ENCODE measurements around the gene FIBCD1. TPM values are rescaled to one million over a fixed set of nuclear protein-coding genes. Genes with fewer than 3 reads are reported as not detected.

The FIBCD1 gene
- total and polyA plus RNA-seq, 11 donors: 0.24 to 3.9 (median 1.3) TPM; not detected in 2

DNA sequence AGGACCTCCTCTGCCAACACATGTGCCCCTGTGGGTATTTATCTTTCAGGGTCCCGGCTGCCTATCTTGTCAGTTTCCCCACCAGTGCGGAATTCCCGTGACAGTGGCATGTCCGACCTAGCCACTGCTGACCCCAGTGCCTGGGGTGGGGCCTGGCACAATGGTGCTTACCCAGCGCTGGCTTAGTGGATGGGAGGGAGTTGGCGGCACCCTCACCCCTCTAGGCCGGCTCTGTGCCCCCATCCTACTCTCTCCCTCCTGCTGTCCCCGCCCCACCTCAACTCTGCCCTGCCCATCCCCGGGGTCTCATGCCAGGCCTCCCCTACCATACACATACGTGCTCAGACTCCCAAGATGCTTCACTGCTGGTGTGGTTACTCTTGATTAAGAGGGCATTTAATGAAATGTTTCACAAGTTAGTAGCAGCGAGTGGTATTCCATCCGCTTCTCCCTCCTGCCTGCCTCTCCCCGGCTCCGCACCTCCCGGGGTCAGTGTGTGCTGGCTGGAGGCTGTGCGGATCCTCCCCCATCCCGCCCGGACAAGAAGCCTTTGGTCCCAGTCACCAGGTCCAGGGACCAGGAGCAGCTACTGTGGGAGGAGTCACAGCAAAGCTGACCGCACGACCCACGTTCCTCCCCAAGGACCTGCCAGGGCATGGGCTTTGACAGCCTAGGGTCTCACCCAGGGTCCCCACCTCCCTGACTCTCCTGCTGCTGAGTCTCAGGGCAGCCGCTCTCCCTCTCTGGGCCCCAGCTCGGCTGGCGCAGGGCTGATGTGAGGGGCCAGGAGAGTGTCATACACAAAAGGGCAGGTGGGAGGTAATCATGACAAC is 32.9 kb downstream of the FIBCD1 start:
- 75 to 82% (median 79%) methylated on average over 21 to 24 of the region's 24 CpGs for WGBS, 4 donors
- TF ChIP-seq, protein P1, sequence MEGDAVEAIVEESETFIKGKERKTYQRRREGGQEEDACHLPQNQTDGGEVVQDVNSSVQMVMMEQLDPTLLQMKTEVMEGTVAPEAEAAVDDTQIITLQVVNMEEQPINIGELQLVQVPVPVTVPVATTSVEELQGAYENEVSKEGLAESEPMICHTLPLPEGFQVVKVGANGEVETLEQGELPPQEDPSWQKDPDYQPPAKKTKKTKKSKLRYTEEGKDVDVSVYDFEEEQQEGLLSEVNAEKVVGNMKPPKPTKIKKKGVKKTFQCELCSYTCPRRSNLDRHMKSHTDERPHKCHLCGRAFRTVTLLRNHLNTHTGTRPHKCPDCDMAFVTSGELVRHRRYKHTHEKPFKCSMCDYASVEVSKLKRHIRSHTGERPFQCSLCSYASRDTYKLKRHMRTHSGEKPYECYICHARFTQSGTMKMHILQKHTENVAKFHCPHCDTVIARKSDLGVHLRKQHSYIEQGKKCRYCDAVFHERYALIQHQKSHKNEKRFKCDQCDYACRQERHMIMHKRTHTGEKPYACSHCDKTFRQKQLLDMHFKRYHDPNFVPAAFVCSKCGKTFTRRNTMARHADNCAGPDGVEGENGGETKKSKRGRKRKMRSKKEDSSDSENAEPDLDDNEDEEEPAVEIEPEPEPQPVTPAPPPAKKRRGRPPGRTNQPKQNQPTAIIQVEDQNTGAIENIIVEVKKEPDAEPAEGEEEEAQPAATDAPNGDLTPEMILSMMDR (IDR thresholded peaks at IDR 0.05): no peak
- TF ChIP-seq POLR2A (IDR thresholded peaks at IDR 0.05): no peak
- Histone ChIP-seq H3K9me3 (no peaks in the 10 kb centered on the region), H3K4me3 (no peak overlapping the region), H3K27me3 (peaks cover 0 to 32% (median 0%) of the 10 kb centered on the region in 9 donors), H3K27ac (no peak overlapping the region), H3K4me1 (no peaks in the 10 kb centered on the region), H3K36me3 (no peaks in the 10 kb centered on the region)
- intact Hi-C loops (cut with DNase I): no loop called here
- DNase-seq: no peak
- no peak for ATAC-seq

DNA sequence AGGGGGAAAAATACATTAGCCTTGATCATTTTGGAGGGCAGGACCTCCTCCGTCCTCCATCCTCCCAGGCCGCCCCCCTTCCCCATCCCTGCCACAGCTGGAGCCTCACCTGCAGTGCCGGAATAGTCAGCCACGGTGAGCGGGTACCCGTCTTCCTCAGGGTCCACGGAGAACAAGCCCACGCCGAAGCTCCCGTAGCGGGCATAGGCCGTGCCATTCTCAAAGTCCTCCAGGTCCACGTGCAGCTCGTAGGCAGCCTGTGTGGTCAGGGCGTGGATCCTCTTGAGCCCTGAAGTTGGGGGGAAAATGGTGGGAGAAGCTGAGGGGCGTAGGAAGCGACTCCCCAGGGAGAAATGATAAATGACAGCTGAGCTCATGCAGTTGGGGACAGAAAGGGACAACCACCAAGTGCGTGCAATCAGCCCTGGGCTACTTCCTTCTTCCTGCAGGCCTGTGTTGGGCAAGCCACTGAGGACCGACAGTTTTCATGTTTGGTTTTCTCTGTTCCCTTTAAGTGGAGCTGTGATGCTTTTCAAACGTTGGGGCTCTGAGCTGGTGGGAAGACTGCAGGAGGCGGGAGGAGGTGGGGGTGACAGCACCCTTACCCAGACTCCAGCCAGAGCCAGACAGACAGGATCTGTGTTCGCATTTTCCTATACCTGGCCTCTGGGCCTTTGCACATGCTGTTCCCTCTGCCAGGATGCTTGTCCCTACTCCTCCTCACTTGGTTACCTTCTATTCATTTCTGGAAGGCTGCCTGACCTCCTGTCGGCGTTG is 33.7 kb downstream of the FIBCD1 start:
- intact Hi-C loops (cut with DNase I): no loop called here
- ATAC-seq: no peak
- H3K27ac ChIP-seq: no peak overlapping the region
- no peaks in the 10 kb centered on the region for H3K4me1 ChIP-seq
- no peak overlapping the region for H3K4me3 ChIP-seq
- H3K27me3 ChIP-seq: peaks cover 0 to 32% (median 0%) of the 10 kb centered on the region in 9 donors
- TF ChIP-seq, protein P1 (IDR thresholded peaks at IDR 0.05): no peak
- TF ChIP-seq POLR2A (IDR thresholded peaks at IDR 0.05): no peak
- no peaks in the 10 kb centered on the region for H3K36me3 ChIP-seq
- WGBS, 4 donors: 88 to 92% (median 90%) methylated on average over 24 of the region's 24 CpGs
- no peaks in the 10 kb centered on the region for H3K9me3 ChIP-seq
- DNase-seq: no peak

DNA sequence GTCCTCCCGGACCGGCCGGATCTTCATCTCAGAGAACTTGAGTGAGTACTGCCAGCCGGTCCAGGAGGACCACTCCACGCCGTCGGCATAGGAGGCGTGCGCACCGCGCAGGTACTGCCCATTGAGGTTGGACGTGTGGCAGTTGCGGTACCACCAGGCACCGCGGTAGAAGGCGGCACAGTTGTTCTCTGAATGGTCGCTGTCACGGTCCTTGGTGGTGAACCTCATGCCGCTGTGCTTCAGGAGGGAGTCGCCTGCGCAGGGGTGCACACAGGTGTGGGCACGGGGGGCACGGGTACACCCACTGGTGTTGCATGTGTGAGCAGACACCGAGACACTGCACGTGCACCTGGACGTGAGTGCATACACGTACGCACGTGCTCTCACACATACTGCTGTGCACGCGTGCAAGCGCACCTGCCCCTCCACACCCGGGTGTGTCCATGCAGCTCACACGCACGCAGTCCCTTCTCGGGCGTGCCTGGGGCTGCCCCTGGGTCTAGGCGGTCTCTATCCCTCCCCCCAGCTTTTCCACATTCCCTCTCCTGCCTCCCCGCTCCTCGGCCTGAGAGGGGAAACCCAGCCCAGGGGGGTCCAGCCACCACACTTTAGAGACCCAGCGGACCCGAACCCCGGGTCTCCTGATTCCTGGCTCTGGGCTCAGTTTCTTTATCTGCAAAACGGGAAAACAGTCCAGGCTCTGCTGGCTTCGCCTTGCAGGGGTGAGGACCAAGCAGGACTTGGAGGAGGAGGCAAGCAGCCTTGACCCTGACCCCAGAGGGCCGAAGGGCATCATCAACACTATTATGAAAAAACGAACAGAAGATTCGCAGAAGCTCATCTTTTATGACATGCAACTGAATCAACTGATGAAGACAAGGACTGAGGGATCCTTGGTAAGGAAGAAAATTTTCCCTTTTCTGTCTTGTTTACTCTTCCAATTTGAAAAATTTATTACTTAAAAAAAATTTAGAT is 34.7 kb downstream of the FIBCD1 start:
- Histone ChIP-seq H3K9me3 (no peaks in the 10 kb centered on the region), H3K4me1 (no peaks in the 10 kb centered on the region), H3K27ac (no peak overlapping the region), H3K36me3 (no peaks in the 10 kb centered on the region), H3K27me3 (peaks cover 0 to 35% (median 0%) of the 10 kb centered on the region in 9 donors), H3K4me3 (no peak overlapping the region)
- 89 to 91% (median 90%) methylated on average over 30 to 48 of the region's 48 CpGs for WGBS, 4 donors
- intact Hi-C loops (cut with DNase I): no loop called here
- no peak for DNase-seq
- ATAC-seq: no peak
- TF ChIP-seq, protein P1 (IDR thresholded peaks at IDR 0.05): no peak
- TF ChIP-seq POLR2A (IDR thresholded peaks at IDR 0.05): no peak
